DND-41 (cell line): ENCODE data around the gene AHRR.

ENCODE experiments used
- CTCF ChIP-seq: IDR thresholded peaks from 2 replicates; pipeline ENCODE4 v1.5.1; 2012; ENCODE audit warnings: borderline replicate concordance, low read length, moderate library complexity, mild to moderate bottlenecking; ENCODE audit not compliant: poor library complexity, severe bottlenecking; ENCODE audit errors: extremely low read depth
- EZH2 ChIP-seq: IDR thresholded peaks from 3 replicates; pipeline ENCODE4 v1.6.1; 2012; ENCODE audit warnings: borderline replicate concordance, low read depth, mild to moderate bottlenecking, moderate library complexity, low read length, inconsistent platforms; ENCODE audit not compliant: severe bottlenecking

GRCh38 chr5:370959-371810 is 49.7 kb downstream of the AHRR start:
- TF ChIP-seq CTCF (no peak), EZH2 (no peak)
